ENCODE results near the gene VPS8.

DNA sequence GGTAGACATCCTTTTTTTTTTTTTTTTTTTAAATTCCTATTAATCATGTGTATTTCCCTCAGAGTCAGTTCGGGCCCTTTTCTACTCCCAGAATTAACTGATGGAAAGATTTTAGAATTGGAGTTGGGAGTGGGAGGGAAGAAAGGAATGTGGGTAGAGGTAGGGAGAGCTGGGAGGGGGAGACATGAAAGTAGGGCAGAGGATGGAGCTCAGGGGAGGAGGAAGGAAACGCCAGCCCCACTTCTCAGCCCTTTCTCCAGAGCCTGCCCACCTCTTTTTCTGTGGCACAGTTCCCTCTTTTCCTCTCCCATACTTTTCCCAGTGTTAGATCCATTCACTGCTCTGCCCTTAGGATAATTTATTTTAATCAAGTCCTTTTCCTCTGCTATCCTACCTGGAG is 129.4 kb downstream of the VPS8 start:
- TF ChIP-seq, protein P1, sequence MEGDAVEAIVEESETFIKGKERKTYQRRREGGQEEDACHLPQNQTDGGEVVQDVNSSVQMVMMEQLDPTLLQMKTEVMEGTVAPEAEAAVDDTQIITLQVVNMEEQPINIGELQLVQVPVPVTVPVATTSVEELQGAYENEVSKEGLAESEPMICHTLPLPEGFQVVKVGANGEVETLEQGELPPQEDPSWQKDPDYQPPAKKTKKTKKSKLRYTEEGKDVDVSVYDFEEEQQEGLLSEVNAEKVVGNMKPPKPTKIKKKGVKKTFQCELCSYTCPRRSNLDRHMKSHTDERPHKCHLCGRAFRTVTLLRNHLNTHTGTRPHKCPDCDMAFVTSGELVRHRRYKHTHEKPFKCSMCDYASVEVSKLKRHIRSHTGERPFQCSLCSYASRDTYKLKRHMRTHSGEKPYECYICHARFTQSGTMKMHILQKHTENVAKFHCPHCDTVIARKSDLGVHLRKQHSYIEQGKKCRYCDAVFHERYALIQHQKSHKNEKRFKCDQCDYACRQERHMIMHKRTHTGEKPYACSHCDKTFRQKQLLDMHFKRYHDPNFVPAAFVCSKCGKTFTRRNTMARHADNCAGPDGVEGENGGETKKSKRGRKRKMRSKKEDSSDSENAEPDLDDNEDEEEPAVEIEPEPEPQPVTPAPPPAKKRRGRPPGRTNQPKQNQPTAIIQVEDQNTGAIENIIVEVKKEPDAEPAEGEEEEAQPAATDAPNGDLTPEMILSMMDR (IDR thresholded peaks at IDR 0.05): no peak
- TF ChIP-seq POLR2A (IDR thresholded peaks at IDR 0.05): no peak

All from body of pancreas (tissue), 4 donors.